Measurements from ENCODE around the gene ZNF276. TPM values are rescaled to one million over a fixed set of nuclear protein-coding genes. Genes with fewer than 3 reads are reported as not detected.
"Not testable (repeated sequence)": the region's sequence is repeated elsewhere in the genome, so short reads cannot be mapped to it uniquely, and the experiment has no call there.

Gene ZNF276
- polyA plus RNA-seq, 1 experiment, result 8.5 TPM

GRCh38 chr16:89693931-89694783, 27.2 kb upstream of the ZNF276 start:
- Histone ChIP-seq H3K36me3 (ENCODE audit: control insufficient read depth, insufficient read depth, low read length) (peaks cover 46% of the 10 kb centered on the region), H3K4me3 (ENCODE audit: low read depth, low read length) (no peak overlapping the region), H3K27me3 (ENCODE audit: control insufficient read depth, insufficient read depth, low read length) (no peaks in the 10 kb centered on the region)
- POLR2A ChIA-PET, result no interaction called here
- CTCF ChIA-PET, result interaction anchor here (0.7 kb wide), 1 partner anchor 11 kb away, joined by 3 read pairs; no protein-coding TSS in a partner anchor
- TF ChIP-seq, protein P1, sequence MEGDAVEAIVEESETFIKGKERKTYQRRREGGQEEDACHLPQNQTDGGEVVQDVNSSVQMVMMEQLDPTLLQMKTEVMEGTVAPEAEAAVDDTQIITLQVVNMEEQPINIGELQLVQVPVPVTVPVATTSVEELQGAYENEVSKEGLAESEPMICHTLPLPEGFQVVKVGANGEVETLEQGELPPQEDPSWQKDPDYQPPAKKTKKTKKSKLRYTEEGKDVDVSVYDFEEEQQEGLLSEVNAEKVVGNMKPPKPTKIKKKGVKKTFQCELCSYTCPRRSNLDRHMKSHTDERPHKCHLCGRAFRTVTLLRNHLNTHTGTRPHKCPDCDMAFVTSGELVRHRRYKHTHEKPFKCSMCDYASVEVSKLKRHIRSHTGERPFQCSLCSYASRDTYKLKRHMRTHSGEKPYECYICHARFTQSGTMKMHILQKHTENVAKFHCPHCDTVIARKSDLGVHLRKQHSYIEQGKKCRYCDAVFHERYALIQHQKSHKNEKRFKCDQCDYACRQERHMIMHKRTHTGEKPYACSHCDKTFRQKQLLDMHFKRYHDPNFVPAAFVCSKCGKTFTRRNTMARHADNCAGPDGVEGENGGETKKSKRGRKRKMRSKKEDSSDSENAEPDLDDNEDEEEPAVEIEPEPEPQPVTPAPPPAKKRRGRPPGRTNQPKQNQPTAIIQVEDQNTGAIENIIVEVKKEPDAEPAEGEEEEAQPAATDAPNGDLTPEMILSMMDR (IDR thresholded peaks at IDR 0.05; ENCODE audit: insufficient read depth, low read depth, low read length), result no peak
- no peak for DNase-seq (ENCODE audit: low read depth)

DNA sequence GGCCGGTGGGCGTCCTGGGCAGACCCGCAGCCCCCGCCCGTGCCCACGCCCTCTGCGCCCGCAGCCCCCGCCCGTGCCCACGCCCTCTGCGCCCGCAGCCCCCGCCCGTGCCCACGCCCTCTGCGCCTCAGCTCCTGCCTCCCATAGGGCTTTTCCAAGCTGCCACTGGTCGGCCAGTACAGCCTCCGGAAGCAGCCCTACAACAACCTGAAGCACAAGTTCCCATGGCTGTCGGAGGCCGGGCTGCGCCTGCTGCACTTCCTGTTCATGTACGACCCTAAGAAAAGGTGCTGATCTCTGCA, 26.6 kb upstream of the ZNF276 start:
- H3K27me3 ChIP-seq (ENCODE audit: control insufficient read depth, insufficient read depth, low read length); H3K4me3 ChIP-seq (ENCODE audit: low read depth, low read length); DNase-seq (ENCODE audit: low read depth); CTCF ChIA-PET; POLR2A ChIA-PET: not testable (repeated sequence)
- H3K36me3 ChIP-seq (ENCODE audit: control insufficient read depth, insufficient read depth, low read length), result peaks cover 46% of the 10 kb centered on the region

DNA sequence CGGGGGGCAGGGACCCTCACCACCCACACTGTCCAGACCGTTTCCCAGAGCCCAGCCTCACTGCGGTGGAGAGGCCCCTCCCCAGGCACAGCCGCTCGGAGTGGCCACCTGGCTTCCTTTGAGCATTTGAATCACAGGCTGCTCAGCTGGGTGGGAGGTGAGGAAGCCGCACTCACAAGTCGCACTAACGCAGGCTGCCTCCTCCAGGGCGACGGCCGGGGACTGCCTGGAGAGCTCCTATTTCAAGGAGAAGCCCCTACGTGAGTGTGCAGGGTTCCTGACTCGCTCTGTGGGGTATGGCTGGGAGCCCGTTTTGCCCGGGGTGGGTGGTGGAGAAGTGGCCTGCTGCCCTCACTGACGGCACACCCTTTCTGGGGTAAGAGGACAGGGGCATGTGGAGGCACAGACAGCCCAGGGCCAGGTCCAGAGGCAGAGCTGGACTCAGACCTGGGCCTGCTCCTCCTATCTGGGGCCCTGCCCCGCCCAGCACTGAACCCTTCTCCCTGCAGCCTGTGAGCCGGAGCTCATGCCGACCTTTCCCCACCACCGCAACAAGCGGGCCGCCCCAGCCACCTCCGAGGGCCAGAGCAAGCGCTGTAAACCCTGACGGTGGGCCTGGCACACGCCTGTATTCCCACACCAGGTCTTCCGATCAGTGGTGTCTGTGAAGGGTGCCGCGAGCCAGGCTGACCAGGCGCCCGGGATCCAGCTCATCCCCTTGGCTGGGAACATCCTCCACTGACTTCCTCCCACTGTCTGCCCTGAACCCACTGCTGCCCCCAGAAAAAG, 26.1 kb upstream of the ZNF276 start:
- peaks cover 46% of the 10 kb centered on the region for H3K36me3 ChIP-seq (ENCODE audit: control insufficient read depth, insufficient read depth, low read length)
- CTCF ChIA-PET, result no interaction called here
- H3K4me3 ChIP-seq (ENCODE audit: low read depth, low read length), result no peak overlapping the region
- no peak for DNase-seq (ENCODE audit: low read depth)
- no peaks in the 10 kb centered on the region for H3K27me3 ChIP-seq (ENCODE audit: control insufficient read depth, insufficient read depth, low read length)
- TF ChIP-seq, protein P1 (IDR thresholded peaks at IDR 0.05; ENCODE audit: insufficient read depth, low read depth, low read length), result no peak
- POLR2A ChIA-PET, result no interaction called here

DNA sequence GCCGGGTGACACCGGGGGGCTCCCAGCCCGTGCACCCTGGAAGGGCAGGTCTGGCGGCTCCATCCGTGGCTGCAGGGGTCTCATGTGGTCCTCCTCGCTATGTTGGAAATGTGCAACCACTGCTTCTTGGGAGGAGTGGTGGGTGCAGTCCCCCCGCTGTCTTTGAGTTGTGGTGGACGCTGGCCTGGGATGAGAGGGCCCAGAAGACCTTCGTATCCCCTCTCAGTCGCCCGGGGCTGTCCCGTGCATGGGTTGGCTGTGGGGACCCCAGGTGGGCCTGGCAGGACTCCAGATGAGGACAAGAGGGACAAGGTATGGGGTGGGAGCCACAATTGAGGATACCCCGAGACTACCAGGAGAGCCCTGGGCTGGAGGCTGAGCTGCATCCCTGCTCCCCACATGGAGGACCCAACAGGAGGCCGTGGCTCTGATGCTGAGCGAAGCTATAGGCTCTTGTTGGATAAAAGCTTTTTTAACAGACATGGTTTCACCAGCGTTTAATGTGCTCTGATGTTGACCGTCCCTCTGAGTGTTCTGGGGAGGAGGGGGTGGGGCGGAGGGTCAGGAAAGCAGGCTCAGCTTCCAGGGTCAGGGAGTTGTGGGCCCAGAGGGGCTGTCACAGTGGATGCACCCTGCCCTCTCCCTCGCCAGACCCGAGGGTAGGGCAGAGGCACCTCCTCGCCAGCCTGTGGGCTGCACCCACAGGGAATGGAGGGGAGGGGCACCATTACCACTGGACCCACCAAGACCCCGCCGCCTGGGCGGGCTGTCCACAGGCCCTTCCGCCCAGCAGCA, 25.3 kb upstream of the ZNF276 start:
- no peak for DNase-seq (ENCODE audit: low read depth)
- peaks cover 43% of the 10 kb centered on the region for H3K36me3 ChIP-seq (ENCODE audit: control insufficient read depth, insufficient read depth, low read length)
- H3K4me3 ChIP-seq (ENCODE audit: low read depth, low read length), result no peak overlapping the region
- ChIA-PET CTCF (interaction anchor here (5.9 kb wide), 1 partner anchor 166 kb away, joined by 74 read pairs; no protein-coding TSS in a partner anchor), POLR2A (no interaction called here)
- H3K27me3 ChIP-seq (ENCODE audit: control insufficient read depth, insufficient read depth, low read length), result no peaks in the 10 kb centered on the region
- TF ChIP-seq, protein P1 (IDR thresholded peaks at IDR 0.05; ENCODE audit: insufficient read depth, low read depth, low read length), result no peak

- TF ChIP-seq, protein P1 (IDR thresholded peaks at IDR 0.05; ENCODE audit: insufficient read depth, low read depth, low read length), result no peak
- CTCF ChIA-PET, result interaction anchor here (5.9 kb wide), 1 partner anchor 165 kb away, joined by 74 read pairs; no protein-coding TSS in a partner anchor
- no peak overlapping the region for H3K4me3 ChIP-seq (ENCODE audit: low read depth, low read length)
These were observed 24.6 kb upstream of the ZNF276 start for GRCh38 chr16:89696670-89697128.

More at GRCh38 chr16:89696670-89697128, 24.6 kb upstream of the ZNF276 start:
- H3K36me3 ChIP-seq (ENCODE audit: control insufficient read depth, insufficient read depth, low read length), result peaks cover 38% of the 10 kb centered on the region
- no peak for DNase-seq (ENCODE audit: low read depth)
- no peaks in the 10 kb centered on the region for H3K27me3 ChIP-seq (ENCODE audit: control insufficient read depth, insufficient read depth, low read length)
- POLR2A ChIA-PET, result no interaction called here
